AG10803 (cell line): ENCODE measurements around the gene ZFYVE27.

Experiments used
- DNase-seq: peaks from one replicate; pipeline ENCODE4 v3.0.0; 2010; ENCODE audit warnings: low read depth
- H3K4me3 ChIP-seq: 2 replicates; pipeline ENCODE4 v1.5.1; 2011; ENCODE audit warnings: mild to moderate bottlenecking, low read length, control low read depth
- CTCF ChIP-seq: conservative IDR thresholded peaks from 2 replicates; pipeline ENCODE4 v1.5.1; 2011; ENCODE audit warnings: mild to moderate bottlenecking, low read length, control low read depth, inconsistent platforms

The ZFYVE27 gene

GRCh38 chr10:97718178-97718577, 18.8 kb upstream of the ZFYVE27 start:
- H3K4me3 ChIP-seq = no peak overlapping the region
- no peak for TF ChIP-seq CTCF

GRCh38 chr10:97718659-97719142, 18.2 kb upstream of the ZFYVE27 start:
- no peak overlapping the region for H3K4me3 ChIP-seq
- DNase-seq = peak; percentile 62
- TF ChIP-seq CTCF = no peak

More at GRCh38 chr10:97718178-97718577, 18.8 kb upstream of the ZFYVE27 start:
- DNase-seq = no peak

- DNase-seq = no peak
- TF ChIP-seq CTCF = no peak
- H3K4me3 ChIP-seq = no peak overlapping the region
These were observed 17.3 kb upstream of the ZFYVE27 start for GRCh38 chr10:97719602-97720001.

GRCh38 chr10:97721871-97722780, 14.8 kb upstream of the ZFYVE27 start:
- no peak for TF ChIP-seq CTCF
- no peak overlapping the region for H3K4me3 ChIP-seq

GRCh38 chr10:97723001-97723400, 13.9 kb upstream of the ZFYVE27 start:
- H3K4me3 ChIP-seq = no peak overlapping the region
- TF ChIP-seq CTCF = peak; percentile 10; the same call in 1 of the 2 replicates
- no peak for DNase-seq

More at GRCh38 chr10:97721871-97722780, 14.8 kb upstream of the ZFYVE27 start:
- no peak for DNase-seq

DNA sequence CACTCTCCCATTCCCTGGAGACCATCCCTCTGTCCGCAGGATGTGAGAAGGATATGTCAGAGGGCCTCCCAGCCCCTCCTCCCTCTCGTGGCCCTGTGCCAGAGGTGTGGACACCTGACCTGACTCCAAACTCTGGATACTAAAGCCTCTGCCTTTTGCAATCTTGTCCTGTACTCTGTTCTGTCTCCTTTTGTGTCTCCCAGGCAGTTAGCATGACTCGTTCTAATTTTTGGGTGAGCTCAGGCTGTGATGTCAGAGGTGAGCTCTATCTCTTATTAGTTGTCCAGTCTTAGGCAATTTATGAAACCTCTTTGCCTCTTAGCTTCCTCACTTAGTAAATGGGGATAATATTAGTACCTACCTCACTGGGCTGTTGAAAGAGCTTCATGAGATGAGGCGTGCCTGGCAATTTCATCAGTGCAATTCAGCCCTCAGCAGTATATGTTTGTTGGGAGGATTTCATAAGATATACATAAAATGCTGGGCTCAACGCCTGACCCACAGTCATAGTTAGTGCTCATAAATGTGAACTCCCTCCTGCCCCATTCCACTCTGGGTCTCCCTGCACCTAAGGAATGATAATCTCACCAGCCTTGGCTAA, 12.5 kb upstream of the ZFYVE27 start:
- no peak overlapping the region for H3K4me3 ChIP-seq
- TF ChIP-seq CTCF = no peak
- peak; percentile 62 for DNase-seq
